HG02973 (cell line): ENCODE measurements around the gene COL2A1.

Experiments used
- ATAC-seq: cut with Tn5 transposase; IDR thresholded peaks from one replicate; pipeline ENCODE4 v1.9.1; 2021; ENCODE audit warnings: moderate library complexity; ENCODE audit not compliant: unreplicated experiment

The COL2A1 gene

DNA sequence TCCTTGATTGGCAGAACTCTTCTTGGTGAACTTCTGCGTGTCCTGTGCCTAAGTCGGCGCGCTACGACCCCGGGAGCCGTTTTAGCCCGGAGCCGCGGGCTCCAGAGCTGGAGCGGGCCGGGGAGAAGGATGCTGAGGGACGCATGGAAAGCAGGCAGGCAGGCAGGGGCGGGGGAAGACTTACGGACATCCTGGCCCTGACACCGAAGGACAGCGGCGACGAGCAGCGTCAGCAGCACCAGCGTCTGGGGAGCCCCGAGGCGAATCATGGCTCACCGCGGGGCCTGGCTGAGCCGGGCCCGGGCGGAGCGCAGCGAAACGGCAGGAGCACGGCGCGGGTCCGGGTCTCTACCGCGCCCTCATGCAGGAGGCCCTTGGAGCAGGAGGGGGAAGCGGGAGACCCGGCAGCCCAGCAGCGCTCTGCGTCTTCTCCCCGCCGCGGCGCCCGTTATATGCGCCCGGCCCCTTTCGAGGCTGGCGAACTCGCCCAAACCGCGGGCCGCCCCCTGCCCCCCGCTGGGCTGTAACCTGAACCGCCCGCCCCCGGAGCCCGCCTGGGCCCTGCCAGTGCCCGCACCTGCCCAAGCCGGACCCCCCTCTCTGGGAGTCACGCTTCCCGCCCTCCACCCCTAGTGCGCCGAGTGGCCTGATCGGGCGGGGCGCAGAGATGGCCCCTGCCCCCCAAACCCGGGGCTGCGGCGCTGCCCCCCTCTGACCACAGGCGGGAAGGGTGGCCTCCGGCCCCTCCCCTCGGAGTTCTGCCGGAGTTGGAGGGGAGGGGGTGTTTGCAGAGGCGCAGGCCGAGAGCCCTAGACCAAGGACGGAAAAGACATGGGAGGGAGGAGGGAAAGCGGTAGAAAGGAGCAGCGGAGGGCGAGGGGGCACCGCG, at the start of gene COL2A1:
TSS of gene COL2A1 (minus strand) at position 424 of the 889 bp plus-strand sequence. CDS start at position 269, 155 bp downstream.
- no peak for ATAC-seq

DNA sequence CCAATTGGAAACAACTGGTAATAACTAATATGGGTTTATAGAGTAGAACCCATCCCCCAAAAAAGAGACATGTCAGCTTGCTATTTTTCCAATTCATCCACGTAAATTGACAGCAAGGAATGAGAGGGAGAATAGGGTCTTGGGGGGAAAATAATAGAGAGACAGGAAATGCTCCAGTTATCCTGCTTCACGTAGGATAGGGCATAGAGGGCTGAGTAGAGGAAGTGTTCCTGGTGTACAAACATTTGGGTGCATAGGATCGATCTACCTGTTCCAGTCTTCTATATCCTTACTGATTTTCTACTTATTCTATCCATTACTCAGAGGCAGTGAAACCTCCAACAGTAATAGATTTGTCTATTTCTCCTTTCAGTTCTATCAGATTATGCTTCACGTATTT, 49.6 kb upstream of the COL2A1 start:
- no peak for ATAC-seq

DNA sequence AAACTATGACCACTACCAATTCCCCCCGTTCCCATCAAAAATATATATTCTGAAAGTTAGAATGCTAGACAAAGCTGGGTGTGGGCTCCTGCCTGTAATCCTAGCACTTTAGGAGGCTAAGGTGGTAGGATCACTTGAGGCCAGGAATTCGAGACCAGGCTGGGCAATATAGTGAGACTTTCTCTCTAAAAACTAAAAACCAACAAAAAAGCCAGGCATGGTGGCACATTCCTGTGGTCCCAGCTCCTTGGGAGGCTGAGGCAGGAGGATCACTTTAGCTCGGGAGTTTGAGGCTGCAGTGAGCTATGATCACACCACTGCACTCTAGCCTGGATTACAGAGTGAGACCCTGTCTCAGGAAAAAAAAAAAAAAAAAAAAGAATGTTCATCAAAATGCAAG, 48.8 kb upstream of the COL2A1 start:
- no peak for ATAC-seq

DNA sequence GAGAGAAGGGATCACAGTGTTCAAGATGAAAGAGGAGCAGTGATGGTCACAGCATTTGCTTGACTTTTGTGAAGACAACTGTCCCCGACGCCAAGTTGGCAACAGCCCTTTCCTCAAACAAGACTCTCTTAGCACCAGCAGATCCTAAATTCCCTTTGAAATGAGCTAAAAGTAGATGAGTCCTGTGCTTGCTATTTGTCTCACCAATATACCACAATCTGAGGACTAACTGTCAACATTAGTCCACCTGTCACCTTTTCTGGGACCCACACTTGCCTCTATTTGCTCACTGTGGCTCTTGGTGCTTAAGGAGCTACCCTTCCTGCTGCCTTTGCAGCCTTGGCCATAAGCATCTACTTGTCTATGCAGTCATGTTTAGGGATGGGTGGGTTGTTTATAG, 47.4 kb upstream of the COL2A1 start:
- ATAC-seq, result no peak

DNA sequence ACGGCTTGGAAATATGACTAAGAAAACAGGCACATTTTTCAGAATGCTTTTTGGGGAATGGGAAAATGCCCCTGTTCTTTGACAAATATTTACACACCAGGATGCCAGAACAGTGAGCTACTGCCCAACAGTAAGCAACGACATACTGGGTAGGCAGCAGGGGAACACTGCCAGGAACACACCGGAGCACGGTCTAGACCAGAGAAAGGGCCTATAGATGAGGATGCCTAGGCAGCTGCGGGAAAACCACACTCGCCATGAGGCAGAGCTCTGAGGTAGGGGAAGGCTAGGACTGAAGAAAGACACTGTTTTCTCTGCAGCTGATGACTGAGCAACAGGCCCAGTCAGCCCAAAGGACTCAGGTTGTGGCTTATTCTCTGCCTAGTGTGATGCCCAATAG, 45.9 kb upstream of the COL2A1 start:
- no peak for ATAC-seq

DNA sequence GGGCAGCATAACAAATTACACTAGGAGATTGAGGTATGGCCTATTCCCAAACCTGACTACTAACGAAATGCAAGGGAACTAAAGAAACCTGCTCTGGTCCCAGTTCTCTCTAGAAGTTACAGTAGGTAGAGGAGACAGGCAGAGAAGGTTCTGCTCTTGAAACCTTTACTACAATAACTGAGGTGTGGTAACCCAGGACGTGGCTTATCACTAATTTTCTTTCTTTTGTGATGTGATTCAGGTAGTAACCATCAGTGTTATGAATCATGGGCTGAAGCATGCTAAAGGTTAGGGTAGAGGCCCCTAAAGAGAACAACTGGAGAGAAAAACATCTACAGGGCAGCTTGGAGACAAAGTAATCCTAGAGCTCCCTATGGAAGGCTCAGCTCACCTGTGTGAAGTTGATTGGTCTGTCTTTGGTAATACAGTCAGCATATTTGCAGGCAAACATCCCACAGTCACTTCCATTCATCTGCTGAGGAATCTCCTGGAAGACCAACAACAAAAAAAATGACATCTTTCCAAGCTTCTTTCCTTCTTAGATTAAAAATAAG, 41.8 kb upstream of the COL2A1 start:
- ATAC-seq, result no peak

DNA sequence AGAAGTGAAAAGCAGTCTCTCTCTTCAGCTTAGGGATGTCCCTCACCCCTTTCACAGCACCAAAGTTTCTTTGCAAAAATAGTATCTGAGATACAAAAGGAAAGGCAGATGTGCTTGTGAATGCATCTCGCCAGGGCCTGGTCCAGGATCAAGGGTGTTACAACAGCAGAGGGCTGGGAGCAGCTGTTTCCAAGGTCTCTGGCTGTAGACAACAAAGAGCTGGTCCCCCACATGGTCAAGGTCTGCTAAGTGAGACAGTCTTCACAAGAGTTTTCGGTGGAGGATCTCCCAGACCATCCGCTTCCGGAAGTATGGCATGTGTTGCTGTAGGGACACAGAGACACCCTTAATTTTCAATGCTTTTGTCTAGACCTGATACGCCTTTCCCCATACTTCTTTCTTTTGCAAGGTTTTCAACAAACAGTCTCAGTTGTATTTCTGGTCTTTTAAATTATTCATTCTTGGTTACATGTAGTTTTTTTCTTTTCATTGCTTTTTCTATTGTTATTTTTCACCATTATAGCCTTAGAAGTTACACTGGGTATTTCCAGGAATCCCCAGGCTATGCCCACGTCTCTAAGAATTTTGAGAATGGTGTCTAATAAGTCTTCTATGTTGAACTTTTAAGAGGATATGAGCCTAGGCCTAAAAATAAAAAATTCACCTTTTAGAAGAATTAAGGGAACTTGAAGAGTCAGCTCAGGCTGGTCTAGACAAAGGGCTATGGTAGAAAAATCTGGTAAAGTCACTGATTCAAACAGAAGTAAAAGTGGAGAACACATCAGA, 41.0 kb upstream of the COL2A1 start:
- no peak for ATAC-seq

DNA sequence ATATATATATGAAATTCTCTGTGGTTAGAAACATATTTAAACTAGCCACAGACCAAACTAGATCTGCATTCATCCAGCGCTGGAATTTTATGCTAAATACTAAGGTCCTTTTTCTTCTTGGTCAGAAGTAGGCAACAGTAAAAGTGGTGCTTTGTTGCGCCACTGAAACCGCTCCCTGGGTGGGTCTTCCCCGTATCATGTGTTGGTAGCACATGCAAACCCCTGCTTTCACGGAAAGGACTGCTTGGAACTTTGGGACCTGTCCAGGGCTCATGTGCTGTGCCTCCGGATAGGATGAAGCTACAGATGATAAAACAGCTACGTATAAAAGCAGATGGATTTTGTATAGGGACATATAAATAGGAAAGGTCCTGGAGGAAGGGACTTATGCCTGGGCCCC, 40.1 kb upstream of the COL2A1 start:
- ATAC-seq, result no peak

DNA sequence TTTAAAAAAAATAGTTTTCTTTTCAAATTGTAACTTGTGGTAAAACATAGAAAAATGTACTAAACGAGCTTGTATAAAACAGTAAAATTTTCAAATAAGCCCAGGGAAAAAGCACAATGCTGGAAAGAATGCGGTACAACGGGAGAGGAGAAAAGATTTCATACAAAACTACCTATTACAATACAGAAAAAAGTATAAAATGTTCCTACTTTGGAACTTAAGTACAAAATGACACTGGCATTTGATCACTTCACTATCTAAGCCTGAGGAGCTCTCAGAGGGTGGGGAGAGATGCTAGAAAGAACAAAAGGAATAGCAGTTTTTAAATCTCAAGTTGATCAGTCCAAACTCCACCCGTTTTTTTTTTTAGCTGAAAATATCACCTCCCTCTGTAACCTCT, 39.5 kb upstream of the COL2A1 start:
- no peak for ATAC-seq

DNA sequence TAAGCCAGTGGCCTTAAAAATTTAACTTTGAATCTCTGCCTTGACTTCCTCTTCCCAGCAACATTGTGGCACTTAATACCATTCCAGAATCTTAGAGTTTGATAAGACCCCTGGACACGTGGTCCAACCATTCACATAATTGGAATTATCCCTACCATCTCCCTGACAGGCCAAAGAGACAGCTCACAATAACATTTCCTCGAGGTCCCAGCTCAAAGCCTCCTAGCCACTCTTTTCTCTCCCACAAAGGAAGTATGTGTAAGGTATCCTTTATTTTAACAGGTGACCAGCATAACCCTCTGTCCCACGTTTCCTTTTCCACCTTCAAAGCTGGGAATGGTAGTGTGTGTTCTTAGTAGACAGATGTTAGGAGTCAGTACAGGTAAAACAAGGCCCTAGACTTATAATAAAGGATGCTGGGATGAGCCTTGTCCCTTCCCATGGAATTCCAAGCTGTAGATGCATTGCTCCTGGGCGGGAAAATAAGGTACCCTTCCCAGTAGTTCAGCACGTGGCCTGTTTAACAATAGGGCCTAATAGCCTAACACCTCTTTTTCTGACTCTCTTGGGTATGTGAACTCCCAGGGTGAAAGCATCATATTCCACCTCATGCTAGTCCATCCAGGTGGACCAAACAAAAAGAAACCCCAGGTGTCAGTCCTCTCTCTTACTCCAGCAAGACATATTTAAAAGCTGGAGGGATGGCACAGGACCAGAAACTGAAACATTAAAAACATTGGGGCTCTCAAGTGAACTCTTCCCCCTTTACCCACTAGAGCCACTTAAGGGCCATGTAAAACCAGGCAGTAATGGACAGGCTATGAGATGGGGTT, 37.5 kb upstream of the COL2A1 start:
- ATAC-seq, result no peak

DNA sequence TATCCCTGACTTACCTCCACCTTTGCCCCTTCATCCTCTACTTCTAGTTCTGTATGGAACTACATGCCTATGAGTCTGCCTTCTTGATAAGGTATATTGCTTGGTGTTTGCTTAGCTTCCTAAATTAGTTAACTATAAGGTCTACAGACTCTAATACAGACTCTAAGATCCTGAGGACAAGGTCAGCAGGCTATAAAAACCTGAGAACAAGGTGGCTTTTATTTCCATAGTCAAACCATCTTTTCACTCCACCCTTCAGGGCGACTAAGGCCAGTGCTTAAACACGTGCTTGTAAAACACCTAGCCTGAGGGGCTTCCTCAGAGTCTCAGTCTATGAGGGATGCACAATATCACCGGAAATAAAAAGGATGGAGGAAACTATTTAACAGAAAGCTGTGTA, 36.1 kb upstream of the COL2A1 start:
- ATAC-seq, result no peak

DNA sequence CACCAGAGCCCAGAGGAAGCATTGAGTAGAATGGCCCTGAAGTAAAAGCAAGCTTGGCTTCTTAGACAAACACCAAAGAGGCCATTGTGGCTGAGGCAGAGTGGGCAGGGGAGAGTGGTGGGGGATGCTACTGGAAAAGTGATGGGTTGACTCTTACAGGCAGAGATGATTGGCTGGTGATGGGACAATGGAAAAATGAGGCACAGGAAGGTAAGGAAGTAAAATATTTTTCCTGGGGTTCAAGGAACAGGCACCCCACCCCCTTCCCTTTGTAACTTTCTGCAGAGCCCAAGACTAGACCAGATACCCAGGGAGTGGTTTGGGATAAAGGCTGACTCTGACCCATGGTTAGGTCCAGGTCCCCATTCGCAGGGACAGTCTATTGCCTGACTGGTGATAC, 34.9 kb upstream of the COL2A1 start:
- ATAC-seq, result no peak

DNA sequence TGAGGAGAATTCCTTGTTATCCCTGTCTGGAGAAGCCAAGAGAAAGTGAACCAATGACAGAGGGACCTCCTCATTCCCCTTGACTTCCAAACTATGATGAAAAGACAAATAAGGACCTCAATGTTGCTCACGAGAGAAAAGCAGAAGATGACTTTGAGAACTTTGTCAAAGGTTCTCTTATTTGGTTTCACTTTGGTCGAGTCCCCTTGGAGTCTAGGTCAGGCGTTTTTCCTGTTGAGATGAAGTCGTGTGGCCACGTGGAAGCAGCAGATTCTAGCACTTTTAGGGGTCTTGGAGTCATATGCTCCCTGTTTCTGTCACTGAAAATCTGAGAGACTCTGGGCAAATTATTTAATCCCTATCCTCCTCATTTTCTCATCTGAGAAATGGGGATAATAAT, 33.8 kb upstream of the COL2A1 start:
- ATAC-seq, result no peak

DNA sequence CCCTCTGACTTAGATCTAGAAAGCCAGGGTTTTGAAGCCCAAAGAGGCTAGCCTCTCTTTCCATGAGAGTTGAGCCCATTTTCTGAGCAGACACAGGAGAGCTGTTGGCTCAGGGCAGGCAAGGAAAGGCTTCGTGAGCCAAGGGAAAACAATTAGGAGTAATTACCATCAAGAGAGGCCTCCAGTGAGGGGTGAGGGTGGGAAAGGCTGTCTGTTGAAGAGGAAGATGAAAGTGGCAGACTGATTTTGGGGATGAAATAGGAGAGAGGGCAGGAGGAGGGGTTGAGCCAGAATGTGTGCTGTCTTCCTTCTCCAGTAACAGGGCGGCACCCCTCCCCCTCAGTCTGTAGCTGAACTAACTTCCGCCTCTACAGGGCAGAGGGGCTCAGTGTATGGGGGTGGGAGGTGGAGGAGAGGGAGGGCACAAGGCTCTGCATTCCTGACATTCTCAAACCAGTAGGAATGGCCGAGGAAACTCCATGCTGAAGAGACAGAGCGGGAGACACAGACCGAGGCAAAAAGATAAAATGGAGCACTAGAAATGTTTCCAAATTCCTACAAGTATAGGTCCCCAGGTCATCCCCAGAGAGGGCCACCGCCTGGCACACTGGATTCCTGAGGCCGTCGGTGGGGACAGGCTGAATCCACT, 33.1 kb upstream of the COL2A1 start:
- ATAC-seq, result no peak

DNA sequence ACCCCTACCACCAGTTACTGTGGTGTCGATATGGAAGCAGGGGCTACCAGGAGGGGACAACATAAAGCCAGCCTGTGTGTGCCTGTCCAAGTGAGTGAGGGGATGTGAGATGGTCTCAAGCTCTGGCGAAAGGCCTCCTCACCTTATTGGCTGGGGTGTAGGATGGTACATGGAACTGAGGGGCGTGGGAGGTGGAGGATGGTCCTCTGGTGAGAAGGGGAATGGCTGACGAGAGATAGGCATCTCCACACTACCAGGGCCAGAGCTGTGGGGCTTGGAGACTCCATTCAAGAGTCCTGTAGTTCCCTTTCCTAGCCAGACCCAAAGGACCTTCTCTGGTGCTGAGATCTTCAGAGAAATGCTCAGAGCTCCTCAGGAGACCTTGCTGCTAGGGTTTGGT, 32.5 kb upstream of the COL2A1 start:
- ATAC-seq, result no peak

DNA sequence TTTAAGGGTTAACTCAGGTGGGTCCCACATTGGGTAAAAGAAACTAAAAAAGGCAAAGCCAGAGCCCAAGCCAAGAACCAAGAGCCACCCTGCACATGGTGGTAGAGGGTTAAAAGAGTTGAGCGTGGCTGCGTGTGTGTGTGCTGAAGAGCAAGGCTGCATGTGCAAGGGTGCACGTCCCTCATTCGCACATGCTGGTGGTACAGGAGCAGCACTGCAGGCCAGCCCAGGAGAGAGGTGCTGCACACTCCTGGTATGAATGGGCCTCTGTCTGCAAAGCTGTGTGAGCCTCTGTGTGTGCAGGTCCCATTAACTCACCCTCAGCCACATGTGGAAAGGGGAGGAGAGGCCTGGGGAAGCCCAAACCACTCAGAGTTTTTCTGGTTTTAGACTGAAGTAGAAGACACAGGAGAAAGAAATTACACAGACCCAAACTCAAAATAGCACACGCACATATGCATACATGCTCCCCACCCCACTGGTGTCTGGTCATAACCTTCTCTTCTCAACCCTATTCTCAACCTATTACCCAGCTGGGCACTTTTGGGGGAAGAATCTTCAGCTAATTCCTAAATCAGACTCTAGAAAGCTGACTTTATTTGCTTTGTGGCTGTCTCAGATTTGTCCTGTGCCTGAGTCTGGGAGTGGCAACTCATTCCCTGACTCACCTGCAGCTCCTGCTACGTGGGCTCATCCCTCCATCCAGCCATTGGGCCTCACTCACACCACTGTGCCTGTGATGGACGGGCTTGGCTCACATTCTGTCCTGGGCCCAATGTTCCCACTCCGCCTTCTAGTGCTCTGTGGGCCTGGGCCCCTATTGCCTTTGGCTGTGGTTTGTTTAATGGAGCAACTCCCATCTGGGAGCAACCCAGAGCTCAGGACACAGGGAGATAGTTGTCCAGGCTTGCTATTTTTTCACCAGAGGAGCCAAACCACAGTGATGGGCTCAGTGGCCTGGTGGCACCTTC, 30.8 kb upstream of the COL2A1 start:
- no peak for ATAC-seq

DNA sequence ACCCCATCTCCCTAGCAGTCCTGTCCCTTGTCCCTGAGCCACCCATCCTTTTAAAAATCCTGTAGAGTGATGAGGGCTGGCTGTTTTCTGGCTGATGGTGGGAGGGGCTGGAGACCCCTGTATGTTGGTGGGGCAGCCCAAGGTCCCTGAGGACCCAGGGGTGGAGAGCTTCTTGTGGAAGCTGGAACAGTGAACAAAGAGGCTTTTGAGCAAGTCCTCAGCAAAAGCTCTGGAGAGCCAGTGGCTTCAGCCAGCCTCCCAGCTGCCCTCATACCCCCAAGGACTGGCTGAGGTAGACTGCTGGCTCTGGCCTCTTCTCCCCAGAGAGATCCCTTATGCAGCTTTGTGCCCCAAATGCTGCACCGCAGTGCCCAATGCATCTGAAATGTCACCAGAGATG, 29.2 kb upstream of the COL2A1 start:
- no peak for ATAC-seq

DNA sequence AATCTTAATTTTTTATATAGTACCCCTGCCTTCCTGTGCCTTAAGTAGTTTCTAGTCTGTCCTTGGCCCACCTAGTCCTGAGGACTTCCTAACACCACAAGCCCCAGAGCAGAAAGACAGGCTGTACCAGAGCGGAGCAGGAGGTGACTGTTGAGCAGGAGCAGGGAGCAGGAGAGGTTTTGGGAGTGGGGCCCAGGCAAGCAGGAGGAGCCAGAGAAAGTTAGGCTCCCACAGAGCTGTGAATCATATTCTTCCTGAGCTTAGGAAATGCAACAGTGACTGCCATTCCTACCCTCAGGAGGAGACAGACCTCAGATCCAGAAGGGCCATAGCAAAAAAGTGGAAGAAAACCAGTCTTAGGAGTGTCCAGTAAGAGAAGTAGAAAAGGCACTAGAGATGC, 28.3 kb upstream of the COL2A1 start:
- no peak for ATAC-seq
